ENCODE measurements around the gene RPA3. TPM values are rescaled to one million over a fixed set of nuclear protein-coding genes. Genes with fewer than 3 reads are reported as not detected.

Gene RPA3
- total and polyA plus RNA-seq, 5 experiments from 2014 or later = 29.7 to 97.5 (median 78.6) TPM

DNA sequence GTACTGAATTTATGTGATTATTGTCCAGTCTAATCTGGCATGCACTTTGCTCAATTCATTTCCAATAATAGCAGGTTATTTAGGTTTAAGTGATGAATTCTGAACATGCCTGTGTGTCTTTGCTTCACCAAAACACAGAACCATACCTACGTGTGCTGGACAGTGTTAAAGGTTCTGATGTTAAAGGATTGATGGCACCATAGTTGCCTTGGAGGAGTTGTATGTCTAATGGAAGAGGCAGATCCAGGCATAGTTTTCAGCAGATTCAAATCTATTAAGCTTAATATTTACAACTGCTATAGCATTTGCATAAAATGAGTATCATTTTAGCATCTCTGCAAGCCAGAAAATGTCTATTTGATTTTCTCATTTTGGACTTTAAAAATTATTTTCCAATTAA, 105.9 kb downstream of the RPA3 start:
- Mint-ChIP-seq H3K4me3 (no peak overlapping the region), H3K27me3 (no peaks in the 10 kb centered on the region), H3K27ac (no peak overlapping the region), H3K9me3 (no peaks in the 10 kb centered on the region), H3K4me1 (peaks cover 0 to 6% (median 5%) of the 10 kb centered on the region in 4 donors), H3K36me3 (peaks cover 0 to 13% (median 4%) of the 10 kb centered on the region in 3 donors)
- no peak for ATAC-seq
- DNase-seq = no peak
- POLR2A ChIA-PET = no interaction called here

DNA sequence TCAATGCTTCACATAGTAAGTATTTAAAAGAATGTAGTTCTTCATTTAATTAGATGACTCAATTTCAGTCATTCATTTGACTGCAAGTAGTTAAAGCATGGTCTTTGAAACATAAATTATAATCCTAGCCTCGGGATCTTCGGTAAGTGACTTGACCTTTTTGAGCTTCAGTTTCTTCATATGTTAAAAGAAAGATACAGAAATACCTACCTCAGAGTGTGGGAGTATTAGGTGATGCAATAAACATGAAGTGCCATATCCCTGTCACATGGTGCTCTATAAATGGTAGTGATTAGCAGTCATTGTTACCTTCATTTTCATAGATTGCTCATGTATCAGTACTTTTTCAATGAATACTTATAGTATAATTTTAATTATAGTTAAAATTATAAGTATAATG, 109.1 kb downstream of the RPA3 start:
- POLR2A ChIA-PET = no interaction called here
- Mint-ChIP-seq H3K4me3 (no peak overlapping the region), H3K27ac (no peak overlapping the region), H3K9me3 (no peaks in the 10 kb centered on the region), H3K4me1 (no peaks in the 10 kb centered on the region), H3K36me3 (peaks cover 0 to 29% (median 5%) of the 10 kb centered on the region in 3 donors), H3K27me3 (no peaks in the 10 kb centered on the region)
- DNase-seq (no peak), ATAC-seq (no peak)

DNA sequence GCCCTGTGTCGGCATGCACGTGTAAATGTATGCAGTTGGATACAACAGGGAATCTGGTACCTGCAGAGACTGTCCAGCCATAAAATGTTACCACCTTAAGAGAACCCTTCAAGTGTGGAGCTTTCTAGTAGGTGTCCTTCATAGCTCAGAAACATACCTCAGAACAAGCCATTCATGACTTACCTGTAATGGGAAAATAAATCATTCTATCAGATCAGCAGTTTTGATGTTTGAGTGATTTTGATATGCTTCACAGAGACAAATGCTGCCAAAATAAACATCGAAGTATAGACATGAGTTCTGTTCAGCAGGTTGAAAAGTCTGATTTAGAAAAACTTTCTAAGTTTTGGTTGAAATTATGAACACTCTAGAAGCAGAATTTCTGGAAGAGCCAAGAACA, 111.4 kb downstream of the RPA3 start:
- ATAC-seq (no peak), DNase-seq (no peak)
- POLR2A ChIA-PET = no interaction called here
- Mint-ChIP-seq H3K9me3 (no peaks in the 10 kb centered on the region), H3K36me3 (peaks cover 0 to 29% (median 5%) of the 10 kb centered on the region in 3 donors), H3K4me3 (no peak overlapping the region), H3K27me3 (no peaks in the 10 kb centered on the region), H3K27ac (peak overlapping the region in 1 of 10 donors; percentile 6), H3K4me1 (no peaks in the 10 kb centered on the region)

DNA sequence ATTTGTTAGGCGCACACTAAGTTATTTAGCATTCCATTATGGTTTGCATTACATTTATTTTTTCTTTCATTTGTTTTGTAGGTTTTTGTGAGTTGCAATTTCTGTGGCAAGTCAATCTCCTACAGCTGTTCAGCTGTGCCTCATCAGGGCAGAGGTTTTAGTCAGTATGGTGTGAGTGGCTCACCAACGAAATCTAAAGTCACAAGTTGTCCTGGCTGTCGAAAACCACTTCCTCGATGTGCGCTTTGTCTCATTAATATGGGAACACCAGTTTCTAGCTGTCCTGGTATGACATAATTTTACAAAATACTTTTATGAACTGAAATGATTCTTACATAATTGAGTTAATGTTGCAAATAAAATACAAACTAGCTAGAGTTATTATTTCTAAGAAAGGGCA, 122.2 kb downstream of the RPA3 start:
- Mint-ChIP-seq H3K9me3 (peaks cover 0 to 2% (median 0%) of the 10 kb centered on the region in 9 donors), H3K27ac (no peak overlapping the region), H3K27me3 (no peaks in the 10 kb centered on the region), H3K36me3 (peaks cover 6 to 65% (median 23%) of the 10 kb centered on the region in 3 donors), H3K4me1 (peaks cover 0 to 3% (median under 1%) of the 10 kb centered on the region in 4 donors), H3K4me3 (peak overlapping the region in 1 of 10 donors; percentile 7)
- ATAC-seq = no peak
- DNase-seq = no peak
- POLR2A ChIA-PET = no interaction called here

DNA sequence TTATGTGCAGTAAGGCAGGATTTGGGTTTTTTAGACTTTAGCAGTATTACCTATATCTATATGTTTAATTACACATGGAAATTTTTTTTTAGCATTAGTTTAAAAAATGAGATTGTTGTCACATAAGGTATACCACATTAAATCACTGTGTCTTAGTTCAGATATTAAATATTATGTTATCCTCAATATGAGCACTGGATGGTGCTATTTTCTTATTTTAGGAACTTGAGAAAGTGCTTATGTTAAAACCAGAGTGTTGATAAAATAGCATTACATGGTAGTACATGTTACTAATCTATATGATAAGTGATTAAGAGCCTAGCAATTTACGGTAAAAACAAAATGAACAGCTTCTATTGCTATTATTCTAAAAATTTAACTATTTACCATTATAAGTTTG, 123.0 kb downstream of the RPA3 start:
- H3K9me3 Mint-ChIP-seq = peaks cover 0 to 2% (median 0%) of the 10 kb centered on the region in 9 donors
- POLR2A ChIA-PET = no interaction called here
- no peak overlapping the region for H3K27ac Mint-ChIP-seq
- DNase-seq (peak in 3 of 10 donors; percentile 29 to 35 (median 31)), ATAC-seq (no peak)
- peaks cover 0 to 3% (median 1%) of the 10 kb centered on the region in 4 donors for H3K4me1 Mint-ChIP-seq
- H3K27me3 Mint-ChIP-seq = no peaks in the 10 kb centered on the region
- H3K36me3 Mint-ChIP-seq = peaks cover 6 to 69% (median 23%) of the 10 kb centered on the region in 3 donors
- H3K4me3 Mint-ChIP-seq = no peak overlapping the region

Other genes starting within 250 kb of the RPA3 start
- gene COL28A1, start 182.7 kb downstream of the RPA3 start, total RNA-seq = under 1 TPM; 0.33 to 0.91 TPM
- not detected for gene COL28A1, start 182.7 kb downstream of the RPA3 start, polyA plus RNA-seq
- gene MIOS, start 151.7 kb downstream of the RPA3 start, total RNA-seq = 10 to 100 TPM; 35.2 to 37.7 TPM
- gene MIOS, start 151.7 kb downstream of the RPA3 start, polyA plus RNA-seq = 10 to 100 TPM; 15.6 to 23.5 (median 19.7) TPM
- 10 to 100 TPM; 18.4 to 20.1 TPM for gene UMAD1, start 77.9 kb downstream of the RPA3 start, total RNA-seq
- 10 to 100 TPM; 25.9 to 35.5 (median 27.4) TPM for gene UMAD1, start 77.9 kb downstream of the RPA3 start, polyA plus RNA-seq